HG03280 (cell line): Measurements from ENCODE around the gene GPATCH4.
A peak's percentile ranks its signal among the peaks of the same experiment; 100 is the strongest.
"Not testable (repeated sequence)": the region's sequence is repeated elsewhere in the genome, so short reads cannot be mapped to it uniquely, and the experiment has no call there.

Source experiments
- ATAC-seq: cut with Tn5 transposase; IDR thresholded peaks from one replicate; pipeline ENCODE4 v1.9.1; 2021; ENCODE audit warnings: mild to moderate bottlenecking, moderate library complexity; ENCODE audit not compliant: unreplicated experiment

Gene GPATCH4

GRCh38 chr1:156601122-156601830 lies at the start of gene GPATCH4:
GPATCH4 (minus strand) TSS chr1:156601479.
- ATAC-seq = peak; percentile 71

- ATAC-seq = no peak
These were observed 47.7 kb upstream of the GPATCH4 start for GRCh38 chr1:156648951-156649350.

- no peak for ATAC-seq
These were observed 47.2 kb upstream of the GPATCH4 start for GRCh38 chr1:156648496-156648895.

GRCh38 chr1:156647351-156647750 lies 46.1 kb upstream of the GPATCH4 start:
- ATAC-seq = no peak

- no peak for ATAC-seq
These were observed 45.5 kb upstream of the GPATCH4 start for GRCh38 chr1:156646738-156647211.

GRCh38 chr1:156645666-156646065 lies 44.4 kb upstream of the GPATCH4 start:
- no peak for ATAC-seq

- ATAC-seq = no peak
These were observed 43.8 kb upstream of the GPATCH4 start for GRCh38 chr1:156645056-156645455.

- ATAC-seq = no peak
These were observed 43.4 kb upstream of the GPATCH4 start for GRCh38 chr1:156644640-156645039.

GRCh38 chr1:156644146-156644545 lies 42.9 kb upstream of the GPATCH4 start:
- no peak for ATAC-seq

GRCh38 chr1:156643778-156644092 lies 42.5 kb upstream of the GPATCH4 start:
- no peak for ATAC-seq

- ATAC-seq = no peak
These were observed 41.9 kb upstream of the GPATCH4 start for GRCh38 chr1:156643049-156643777.

GRCh38 chr1:156642265-156643048 lies 41.2 kb upstream of the GPATCH4 start:
- ATAC-seq = no peak

- ATAC-seq = no peak
These were observed 40.5 kb upstream of the GPATCH4 start, which contains the start of gene BCAN for GRCh38 chr1:156641761-156642264. BCAN (plus strand) TSS chr1:156642117; CDS start chr1:156646055, 3,938 bp downstream.

GRCh38 chr1:156640842-156641706 lies 39.8 kb upstream of the GPATCH4 start:
- no peak for ATAC-seq

- no peak for ATAC-seq
These were observed 38.4 kb upstream of the GPATCH4 start for GRCh38 chr1:156639601-156640101.

GRCh38 chr1:156638189-156638985 lies 37.1 kb upstream of the GPATCH4 start:
- ATAC-seq = no peak

GRCh38 chr1:156632355-156632754 lies 31.1 kb upstream of the GPATCH4 start:
- ATAC-seq = no peak

- ATAC-seq = not testable (repeated sequence)
These were observed 29.9 kb upstream of the GPATCH4 start for GRCh38 chr1:156631152-156631551.

GRCh38 chr1:156629823-156630449 lies 28.7 kb upstream of the GPATCH4 start:
- ATAC-seq = no peak
